HuH-7 (cell line): Measurements from ENCODE around the gene ACVRL1.
"Not testable (repeated sequence)": the region's sequence is repeated elsewhere in the genome, so short reads cannot be mapped to it uniquely, and the experiment has no call there.

ENCODE experiments used
- DNase-seq: peaks from one replicate; pipeline ENCODE4 v3.0.0; 2011; ENCODE audit warnings: low spot score

ACVRL1 gene

GRCh38 chr12:51874000-51874399 lies 33.3 kb upstream of the ACVRL1 start:
- no peak for DNase-seq

DNA sequence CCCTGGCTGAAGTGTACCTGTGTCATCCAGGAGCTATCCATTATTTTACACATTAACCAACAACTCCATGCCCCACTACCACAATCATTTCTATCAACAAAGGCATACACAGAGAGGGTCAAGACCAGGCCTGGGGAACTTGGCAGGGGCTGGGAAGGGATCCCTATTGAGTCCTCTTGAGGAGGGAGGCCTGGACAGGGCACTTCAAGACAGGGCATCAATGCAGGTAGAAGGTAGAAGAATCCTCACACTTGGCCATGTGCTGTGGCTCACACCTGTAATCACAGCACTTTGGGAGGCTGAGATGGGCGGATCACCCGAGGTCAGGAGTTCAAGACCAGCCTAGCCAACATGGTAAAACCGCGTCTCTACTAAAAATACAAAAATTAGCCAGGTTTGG lies 32.8 kb upstream of the ACVRL1 start:
- DNase-seq: no peak

DNA sequence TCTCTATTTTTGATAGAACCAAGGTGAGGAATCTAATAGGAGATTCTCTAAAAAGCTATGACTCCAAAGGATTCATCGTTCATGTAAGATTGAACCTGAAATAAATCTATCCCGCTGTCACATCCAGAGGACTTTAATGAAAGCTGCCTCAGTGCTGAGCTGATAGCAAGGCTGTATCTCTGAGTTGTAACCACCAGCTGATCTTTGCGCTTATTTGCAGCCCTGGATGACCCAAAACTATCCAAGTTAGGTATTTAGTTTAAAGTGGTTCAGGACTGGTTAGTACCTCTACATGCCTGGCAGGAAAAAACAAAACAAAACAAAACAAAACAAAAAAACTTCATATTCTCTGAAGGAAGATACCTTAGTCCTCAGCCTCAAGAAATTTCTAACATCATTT lies 28.2 kb upstream of the ACVRL1 start:
- DNase-seq: no peak

DNA sequence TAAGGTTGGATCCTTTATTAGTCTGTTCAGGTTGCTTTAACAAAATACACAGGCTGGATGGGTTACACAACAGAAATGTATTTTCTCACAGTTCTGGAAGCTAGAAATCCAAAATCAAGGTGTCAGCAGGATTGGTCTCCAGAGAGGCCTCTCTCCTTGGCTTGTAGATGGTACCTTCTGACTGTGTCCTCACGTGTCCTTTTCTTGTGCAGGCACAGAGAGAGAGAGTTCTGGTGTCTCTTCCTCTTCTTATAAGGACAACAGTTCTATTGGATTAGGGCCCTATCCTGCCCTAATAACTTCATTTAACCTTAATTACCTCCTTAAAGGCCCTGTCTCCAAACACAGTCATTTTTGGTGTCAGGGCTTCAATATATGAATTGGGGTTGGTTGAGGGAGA lies 24.0 kb upstream of the ACVRL1 start:
- DNase-seq: no peak

- DNase-seq: no peak
These were observed 23.2 kb upstream of the ACVRL1 start for GRCh38 chr12:51883998-51884675.

DNA sequence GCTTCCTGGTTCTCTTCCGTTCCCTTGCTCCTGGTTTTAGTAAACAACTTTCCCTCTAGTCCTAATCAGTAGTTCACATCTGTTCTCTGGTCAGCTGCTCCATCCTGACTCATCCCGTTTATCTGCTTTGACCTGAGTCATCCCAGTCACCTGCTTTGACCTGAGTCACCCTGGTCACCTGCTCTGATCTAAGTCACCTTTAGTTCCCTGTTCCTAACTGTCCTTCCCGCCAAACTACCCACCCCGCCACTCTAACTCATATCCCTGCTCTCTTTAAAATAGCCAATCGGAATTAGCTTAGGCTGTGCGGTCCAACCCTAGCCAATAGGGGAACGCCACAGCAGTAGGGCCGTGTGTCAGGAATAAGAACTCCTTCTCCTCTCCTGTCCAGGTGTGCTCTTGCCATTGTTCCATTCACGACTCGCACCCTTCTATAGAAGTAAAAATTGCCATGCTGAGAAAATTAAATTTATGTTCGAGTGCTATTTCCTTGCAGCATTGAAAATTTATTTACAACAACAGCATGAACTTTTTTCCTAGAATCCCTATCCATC lies 22.6 kb upstream of the ACVRL1 start:
- DNase-seq: no peak

- not testable (repeated sequence) for DNase-seq
These were observed 21.8 kb upstream of the ACVRL1 start for GRCh38 chr12:51885294-51886020.

GRCh38 chr12:51886021-51886710 lies 21.1 kb upstream of the ACVRL1 start:
- no peak for DNase-seq

DNA sequence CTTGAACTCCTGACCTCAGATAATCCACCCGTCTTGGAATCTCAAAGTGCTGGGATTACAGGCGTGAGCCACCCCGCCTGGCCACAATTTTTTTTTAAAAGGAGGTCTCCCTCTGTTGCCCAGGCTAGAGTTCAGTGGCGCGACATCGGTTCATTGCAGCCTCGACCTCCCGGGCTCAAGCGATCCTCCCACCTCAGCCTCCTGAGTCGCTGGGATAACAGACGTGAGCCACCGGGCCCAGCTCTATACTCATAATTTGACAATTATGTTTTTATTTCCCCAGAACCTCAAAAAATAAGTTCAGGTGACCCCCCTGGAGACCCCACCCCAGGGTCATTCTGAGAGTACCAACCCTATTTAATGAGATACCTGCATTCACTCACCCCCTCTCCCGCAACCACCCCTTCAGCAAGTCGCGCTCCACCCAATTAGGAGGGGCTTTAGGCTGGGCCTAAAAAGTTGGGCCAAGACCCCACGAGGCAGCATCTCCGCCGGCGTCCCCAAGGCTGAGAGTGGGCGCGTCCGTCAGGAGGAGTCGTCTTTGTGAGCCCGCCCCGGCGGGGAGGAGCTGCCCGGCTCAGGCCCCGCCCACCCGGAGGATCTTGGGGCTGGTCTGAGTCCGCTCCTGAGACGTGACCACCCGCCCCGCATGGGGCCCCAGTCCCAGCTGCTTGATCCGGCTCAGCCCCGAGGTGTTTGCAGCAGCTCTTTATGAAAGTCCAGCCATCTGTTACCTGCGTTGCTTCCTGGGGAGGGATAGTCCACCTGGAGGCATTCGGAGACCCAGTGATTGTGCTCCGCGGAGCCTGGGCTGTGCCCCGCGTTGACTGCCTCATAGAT lies 19.6 kb upstream of the ACVRL1 start, which contains the start of gene ANKRD33:
Gene ANKRD33, plus strand, starts transcription at position 628 of the 840 bp plus-strand sequence. Its CDS starts 84 bp downstream, at position 712.
- no peak for DNase-seq

DNA sequence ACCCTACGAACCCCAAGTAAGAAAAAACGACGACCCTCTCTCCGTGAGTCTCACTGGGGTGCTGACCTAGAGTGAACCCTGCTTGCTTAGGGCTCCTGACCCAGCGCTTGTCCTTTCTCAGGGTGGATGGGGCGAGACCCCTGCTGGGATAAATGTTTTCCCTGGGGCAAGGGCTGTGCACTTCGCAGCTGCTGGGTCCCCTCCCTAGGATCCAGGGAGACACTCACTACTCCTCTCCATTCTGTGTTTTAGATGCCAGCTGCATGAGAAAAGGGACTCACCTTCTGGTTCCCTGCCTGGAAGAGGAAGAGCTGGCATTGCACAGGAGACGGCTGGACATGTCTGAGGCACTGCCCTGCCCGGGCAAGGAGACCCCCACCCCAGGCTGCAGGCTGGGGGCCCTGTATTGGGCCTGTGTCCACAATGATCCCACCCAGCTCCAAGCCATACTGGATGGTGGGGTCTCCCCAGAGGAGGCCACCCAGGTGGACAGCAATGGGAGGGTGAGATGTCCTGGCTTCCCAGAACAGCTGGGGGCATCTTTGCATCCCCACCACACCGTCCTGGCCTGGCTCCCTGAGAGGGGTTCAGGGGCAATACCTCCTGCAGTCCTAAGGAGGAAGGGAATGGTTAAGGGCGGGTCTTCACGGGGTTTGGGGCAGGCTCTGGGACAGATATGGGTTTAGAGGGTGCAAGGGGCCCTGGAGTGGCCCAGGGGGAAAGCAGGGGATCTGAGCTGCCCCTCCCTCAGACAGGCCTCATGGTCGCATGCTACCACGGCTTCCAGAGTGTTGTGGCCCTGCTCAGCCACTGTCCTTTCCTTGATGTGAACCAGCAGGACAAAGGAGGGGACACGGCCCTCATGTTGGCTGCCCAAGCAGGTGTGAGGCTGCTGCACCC lies 18.7 kb upstream of the ACVRL1 start:
- DNase-seq: no peak

DNA sequence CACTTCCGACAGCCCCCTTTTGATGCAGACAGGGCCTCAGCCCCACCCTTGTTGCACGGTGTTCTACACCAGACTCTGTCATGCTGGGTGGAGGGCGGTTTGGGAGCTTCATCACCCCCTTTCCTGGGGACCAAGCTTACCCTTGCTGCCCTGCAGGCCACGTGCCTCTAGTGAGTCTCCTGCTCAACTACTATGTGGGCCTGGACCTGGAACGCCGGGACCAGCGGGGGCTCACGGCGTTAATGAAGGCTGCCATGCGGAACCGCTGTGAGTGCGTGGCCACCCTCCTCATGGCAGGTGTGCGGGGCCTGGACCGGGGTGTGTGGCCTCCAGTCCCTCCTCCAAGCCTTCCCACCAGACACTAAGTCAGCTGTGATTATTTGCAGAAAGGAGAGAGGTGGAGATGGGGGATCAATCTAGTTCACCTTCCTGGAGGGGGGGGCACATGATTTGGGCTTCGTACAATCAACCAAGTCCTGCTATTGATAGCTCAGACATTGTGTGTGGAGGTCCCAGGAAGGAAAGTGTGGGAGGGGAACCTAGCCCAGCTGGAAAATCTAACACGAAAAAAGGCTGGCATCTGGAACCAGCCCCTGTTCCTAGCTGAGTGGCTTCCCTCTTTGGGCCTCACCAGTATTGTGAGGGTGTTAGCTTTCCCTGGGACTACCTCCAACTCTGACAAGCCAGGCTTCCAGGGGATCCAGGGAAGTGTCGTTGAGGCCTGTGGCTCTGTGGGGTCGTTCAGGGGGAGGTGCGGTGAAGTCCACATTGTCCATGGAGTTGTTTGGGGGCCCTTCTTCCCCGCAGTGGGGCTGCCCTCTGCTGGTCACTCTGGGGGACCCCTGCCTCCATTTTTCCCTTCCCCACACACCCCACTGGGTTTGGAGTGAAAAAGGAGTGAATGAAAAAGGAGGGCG lies 17.8 kb upstream of the ACVRL1 start:
- DNase-seq: no peak

- no peak for DNase-seq
These were observed 17.2 kb upstream of the ACVRL1 start for GRCh38 chr12:51890133-51890464.

DNA sequence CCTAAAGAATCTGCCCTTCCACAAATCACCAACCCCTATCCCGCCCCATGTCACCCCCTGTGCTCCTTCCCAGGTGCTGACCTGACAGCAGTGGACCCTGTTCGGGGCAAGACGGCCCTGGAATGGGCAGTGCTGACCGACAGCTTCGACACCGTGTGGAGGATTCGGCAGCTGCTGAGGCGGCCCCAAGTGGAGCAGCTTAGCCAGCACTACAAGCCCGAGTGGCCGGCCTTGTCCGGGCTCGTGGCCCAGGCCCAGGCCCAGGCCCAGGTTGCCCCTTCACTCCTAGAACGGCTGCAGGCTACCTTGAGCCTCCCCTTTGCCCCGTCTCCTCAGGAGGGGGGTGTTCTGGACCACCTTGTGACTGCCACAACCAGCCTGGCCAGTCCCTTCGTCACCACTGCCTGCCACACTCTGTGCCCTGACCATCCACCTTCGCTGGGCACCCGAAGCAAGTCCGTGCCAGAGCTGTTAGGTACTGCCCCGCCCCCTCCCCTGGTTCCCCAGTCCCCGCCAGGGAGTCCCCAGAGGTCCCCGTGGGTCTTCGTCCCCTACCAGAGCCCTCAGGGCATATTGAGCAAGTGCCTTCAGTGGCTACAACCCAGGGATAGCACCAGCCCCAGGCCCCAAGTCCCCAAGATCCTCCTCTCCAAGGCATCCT lies 16.7 kb upstream of the ACVRL1 start:
- no peak for DNase-seq

DNA sequence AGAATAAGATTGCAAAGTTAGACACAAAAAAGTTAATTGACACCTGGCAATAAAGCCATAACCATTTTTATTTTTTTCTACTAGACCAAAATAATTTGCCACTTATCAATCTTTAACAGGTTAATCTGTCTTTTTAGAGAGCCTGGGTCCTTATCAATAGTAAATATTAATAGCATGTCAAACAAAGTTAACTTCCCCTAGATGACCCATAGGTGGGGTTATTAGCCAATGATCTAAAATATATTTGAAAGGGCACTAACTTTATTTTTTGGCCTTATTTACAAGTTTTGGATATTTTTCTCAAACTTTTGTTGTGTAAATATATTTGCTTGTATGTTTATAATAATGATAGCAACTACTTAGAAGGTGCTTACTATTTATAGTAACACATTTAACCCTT lies 15.5 kb upstream of the ACVRL1 start:
- peak; percentile 61 for DNase-seq

DNA sequence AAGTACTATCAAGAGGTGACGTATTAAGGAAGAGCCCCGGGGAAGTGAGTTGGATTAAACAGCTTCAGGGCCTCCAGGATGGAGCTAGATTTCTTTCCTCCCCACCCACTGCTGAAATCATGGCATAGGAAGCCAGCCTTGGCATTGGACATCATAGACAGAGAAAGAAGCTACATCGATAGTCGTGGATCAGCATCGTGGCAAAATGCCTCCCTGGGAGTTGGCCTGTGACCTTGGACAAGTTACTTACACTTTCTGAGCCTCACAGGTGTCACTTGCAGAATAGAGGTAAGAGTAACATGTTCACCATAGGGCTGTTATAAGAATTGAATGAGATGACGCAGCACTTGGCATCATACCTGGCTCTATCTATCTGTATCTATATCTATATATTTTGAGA lies 13.5 kb upstream of the ACVRL1 start:
- DNase-seq: no peak

DNA sequence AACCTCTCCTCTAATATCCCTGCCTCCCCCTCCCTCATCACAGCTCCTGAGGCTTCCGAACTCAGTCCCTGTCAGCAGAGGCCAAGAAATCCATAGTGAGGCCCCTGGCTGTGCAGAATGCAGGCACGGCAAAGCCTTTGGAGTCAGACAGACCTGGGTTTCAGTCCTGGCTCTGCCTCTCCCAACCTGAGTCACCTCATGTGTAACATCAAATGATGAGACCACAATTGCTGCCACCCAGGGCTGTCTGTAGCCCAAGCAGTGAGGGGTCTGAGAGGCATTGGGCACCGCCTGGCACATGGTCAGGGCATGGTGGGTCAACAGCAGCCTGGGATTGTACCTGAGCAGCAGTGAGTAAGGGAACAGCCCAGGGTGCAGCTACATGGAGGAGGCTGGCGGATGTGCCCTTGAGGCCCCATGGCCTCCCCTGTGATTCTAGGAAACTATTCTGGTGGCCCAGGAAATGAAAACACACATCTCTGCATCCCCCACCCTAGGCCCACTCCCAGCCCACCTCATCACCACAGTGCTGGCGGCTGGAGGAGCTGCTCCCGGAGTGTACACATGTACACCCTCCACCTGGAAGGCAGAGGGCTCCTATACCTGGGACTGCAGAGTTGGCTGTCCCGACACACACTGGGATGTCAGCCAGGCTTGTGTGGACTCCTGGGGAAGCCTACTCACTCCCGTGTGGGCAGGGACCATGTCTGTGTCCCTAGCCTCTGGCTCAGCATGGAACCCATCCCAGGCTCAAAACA lies 11.7 kb upstream of the ACVRL1 start:
- no peak for DNase-seq

DNA sequence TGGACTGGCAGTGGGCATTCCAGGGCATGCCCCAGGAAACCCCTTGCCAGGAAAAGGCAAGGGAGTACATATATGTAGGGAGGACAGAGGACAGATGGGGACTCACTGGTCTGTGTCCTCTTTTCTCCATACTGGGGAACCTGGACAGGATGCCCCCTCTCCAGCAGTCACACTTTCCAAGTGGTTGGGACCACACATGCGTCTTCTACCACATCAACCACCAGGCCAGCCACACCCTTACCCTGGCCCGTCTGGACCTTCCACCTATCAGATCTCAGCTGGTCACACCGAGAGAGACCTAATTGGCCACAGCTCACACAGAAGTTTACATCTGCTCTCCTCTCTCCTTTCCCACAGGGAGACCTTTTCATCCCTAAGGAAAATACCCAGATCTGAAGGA lies 11.1 kb upstream of the ACVRL1 start:
- DNase-seq: no peak

DNA sequence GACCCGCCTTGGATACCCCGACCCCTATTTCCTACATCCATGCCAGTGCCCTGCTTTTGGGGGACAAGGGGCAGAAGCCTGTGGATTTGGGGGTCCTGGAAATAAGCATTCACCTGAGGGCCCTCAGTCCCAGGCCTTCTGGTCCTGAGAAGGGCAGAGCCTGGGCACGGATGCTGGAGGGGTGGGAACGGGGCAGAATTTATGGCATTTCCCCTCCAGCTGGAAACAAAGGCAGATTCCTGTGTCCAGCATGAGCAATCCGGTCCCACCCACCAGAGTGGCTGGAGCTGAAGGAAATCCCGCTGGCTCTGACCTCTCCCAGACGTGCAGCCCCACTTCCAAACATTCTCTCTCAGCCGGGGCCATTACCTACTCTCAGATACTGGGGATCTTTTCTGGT lies 10.1 kb upstream of the ACVRL1 start:
- no peak for DNase-seq

DNA sequence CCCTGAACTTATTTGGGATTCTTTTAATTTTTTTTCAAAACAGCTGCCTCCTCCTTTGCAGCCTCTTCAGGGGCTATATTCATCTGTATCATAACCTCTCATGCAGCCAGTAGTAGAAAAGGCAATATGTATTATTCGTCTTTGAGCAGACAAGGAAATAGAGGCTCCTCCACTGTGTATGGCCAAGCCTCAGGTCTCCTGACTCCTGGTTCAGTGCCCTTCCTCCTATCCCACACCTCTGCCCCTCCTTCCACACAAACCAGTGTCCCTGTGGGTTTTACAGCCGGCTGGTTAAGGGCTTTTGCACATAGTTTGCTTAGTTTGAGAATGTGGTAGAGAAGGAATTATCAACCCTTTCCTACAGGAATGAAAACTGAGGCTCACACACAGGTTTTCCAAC lies 8.8 kb upstream of the ACVRL1 start:
- DNase-seq: no peak
